ENCODE measurements around the gene RABEP2.
A peak's percentile ranks its signal among the peaks of the same experiment; 100 is the strongest.
"Not testable (repeated sequence)": the region's sequence is repeated elsewhere in the genome, so short reads cannot be mapped to it uniquely, and the experiment has no call there.

RABEP2 gene

GRCh38 chr16:28924762-28925385, at the start of gene RABEP2:
TSS of gene RABEP2 (minus strand) at chr16:28925238. CDS start at chr16:28925163, 75 bp downstream.
- peak; percentile 94 for DNase-seq

GRCh38 chr16:28974437-28975157, 49.6 kb upstream of the RABEP2 start, which contains the start of gene SPNS1:
TSS of gene SPNS1 (plus strand) at chr16:28974778. CDS start at chr16:28975152, 374 bp downstream.
- DNase-seq: peak; percentile 96

- peak; percentile 76 for DNase-seq
Observed at GRCh38 chr16:28974007-28974436, 49.0 kb upstream of the RABEP2 start.

- not testable (repeated sequence) for DNase-seq
Observed at GRCh38 chr16:28969696-28970095, 44.7 kb upstream of the RABEP2 start.

GRCh38 chr16:28967156-28967555, 42.1 kb upstream of the RABEP2 start:
- no peak for DNase-seq

- DNase-seq: no peak
Observed at GRCh38 chr16:28964496-28964895, 39.5 kb upstream of the RABEP2 start.

GRCh38 chr16:28964072-28964471, 39.0 kb upstream of the RABEP2 start:
- no peak for DNase-seq

GRCh38 chr16:28958836-28959235, 33.8 kb upstream of the RABEP2 start:
- no peak for DNase-seq

- no peak for DNase-seq
Observed at GRCh38 chr16:28958216-28958615, 33.2 kb upstream of the RABEP2 start.

- DNase-seq: no peak
Observed at GRCh38 chr16:28951410-28951943, 26.4 kb upstream of the RABEP2 start.

- DNase-seq: peak; percentile 100
Observed at GRCh38 chr16:28950648-28951409, 25.8 kb upstream of the RABEP2 start, which contains the start of gene NFATC2IP. TSS of gene NFATC2IP (plus strand) at chr16:28950937. CDS start at chr16:28951012, 75 bp downstream.

GRCh38 chr16:28946681-28947080, 21.6 kb upstream of the RABEP2 start:
- DNase-seq: no peak

GRCh38 chr16:28943281-28943680, 18.2 kb upstream of the RABEP2 start:
- DNase-seq: peak; percentile 53

GRCh38 chr16:28939825-28940224, 14.8 kb upstream of the RABEP2 start:
- not testable (repeated sequence) for DNase-seq

GRCh38 chr16:28938721-28939120, 13.7 kb upstream of the RABEP2 start:
- DNase-seq: no peak

GRCh38 chr16:28937222-28937876, 12.3 kb upstream of the RABEP2 start:
- DNase-seq: no peak

GRCh38 chr16:28936784-28937155, 11.7 kb upstream of the RABEP2 start:
- DNase-seq: no peak

- no peak for DNase-seq
Observed at GRCh38 chr16:28935924-28936783, 11.1 kb upstream of the RABEP2 start.

GRCh38 chr16:28935346-28935745, 10.3 kb upstream of the RABEP2 start:
- no peak for DNase-seq

- DNase-seq: no peak
Observed at GRCh38 chr16:28933171-28933570, 8.1 kb upstream of the RABEP2 start.

- DNase-seq: no peak
Observed at GRCh38 chr16:28932339-28933141, 7.5 kb upstream of the RABEP2 start.

All from NCI-H2171 treated with DMSO at 0.1 percent for 48 hours (cell line).